Measurements from ENCODE around the gene PARVB. TPM values are rescaled to one million over a fixed set of nuclear protein-coding genes. Genes with fewer than 3 reads are reported as not detected.

PARVB gene
- total RNA-seq, 4 donors from 2014 or later: 33.5 to 73.5 (median 41.5) TPM

DNA sequence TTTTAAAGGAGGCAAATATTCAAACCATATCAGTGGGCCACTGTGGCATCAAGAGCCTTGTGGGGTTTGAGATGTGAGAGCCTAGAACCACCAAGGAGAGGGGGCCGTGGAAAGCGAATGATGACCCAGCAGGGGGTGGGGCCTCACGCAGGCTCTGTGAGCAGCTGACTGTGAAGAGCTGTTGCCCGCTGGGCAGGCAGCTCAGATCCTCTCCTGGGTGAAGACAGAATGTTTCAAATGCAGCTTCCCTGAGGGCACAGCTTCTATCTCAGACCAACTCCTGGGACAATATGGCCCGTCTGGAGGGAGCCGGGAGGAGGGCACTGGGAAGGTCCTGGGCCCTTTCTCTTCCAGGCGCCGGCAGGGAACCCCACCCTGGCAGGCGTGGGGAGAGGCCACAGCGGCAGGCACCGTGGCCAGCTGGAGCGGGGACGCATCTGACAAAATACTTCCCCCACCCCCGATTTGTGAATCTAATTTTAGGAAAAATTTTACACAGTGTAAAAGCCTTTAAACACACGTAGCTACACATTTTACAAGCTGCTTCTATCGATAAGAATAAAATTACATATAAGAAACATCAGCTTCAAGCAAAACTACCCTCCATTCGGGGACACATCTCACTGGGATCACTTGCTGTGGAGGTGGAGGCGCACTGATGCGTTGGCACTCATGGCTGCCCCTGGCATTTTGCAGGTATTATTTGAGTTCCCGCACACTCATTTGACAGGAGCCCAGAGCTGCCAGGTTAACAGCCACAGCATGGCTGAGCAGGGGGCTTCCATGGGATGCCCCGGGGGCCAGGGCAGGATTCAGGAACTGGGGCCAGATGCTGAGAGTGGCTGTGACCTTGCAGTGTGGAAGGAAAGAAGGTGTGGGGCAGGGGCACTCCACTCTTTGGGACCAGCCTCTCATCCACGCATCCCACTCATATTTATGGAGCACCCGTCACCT lies 196.9 kb downstream of the PARVB start:
- no peak for TF ChIP-seq EP300 (IDR thresholded peaks at IDR 0.05)
- no peak for TF ChIP-seq POLR2A (IDR thresholded peaks at IDR 0.05)
- TF ChIP-seq, protein P1, sequence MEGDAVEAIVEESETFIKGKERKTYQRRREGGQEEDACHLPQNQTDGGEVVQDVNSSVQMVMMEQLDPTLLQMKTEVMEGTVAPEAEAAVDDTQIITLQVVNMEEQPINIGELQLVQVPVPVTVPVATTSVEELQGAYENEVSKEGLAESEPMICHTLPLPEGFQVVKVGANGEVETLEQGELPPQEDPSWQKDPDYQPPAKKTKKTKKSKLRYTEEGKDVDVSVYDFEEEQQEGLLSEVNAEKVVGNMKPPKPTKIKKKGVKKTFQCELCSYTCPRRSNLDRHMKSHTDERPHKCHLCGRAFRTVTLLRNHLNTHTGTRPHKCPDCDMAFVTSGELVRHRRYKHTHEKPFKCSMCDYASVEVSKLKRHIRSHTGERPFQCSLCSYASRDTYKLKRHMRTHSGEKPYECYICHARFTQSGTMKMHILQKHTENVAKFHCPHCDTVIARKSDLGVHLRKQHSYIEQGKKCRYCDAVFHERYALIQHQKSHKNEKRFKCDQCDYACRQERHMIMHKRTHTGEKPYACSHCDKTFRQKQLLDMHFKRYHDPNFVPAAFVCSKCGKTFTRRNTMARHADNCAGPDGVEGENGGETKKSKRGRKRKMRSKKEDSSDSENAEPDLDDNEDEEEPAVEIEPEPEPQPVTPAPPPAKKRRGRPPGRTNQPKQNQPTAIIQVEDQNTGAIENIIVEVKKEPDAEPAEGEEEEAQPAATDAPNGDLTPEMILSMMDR (IDR thresholded peaks at IDR 0.05): no peak
- no peak overlapping the region for H3K27ac ChIP-seq
- WGBS, 2 donors: 80 to 91% methylated on average over 19 to 23 of the region's 23 CpGs
- H3K9me3 ChIP-seq: peaks cover 0 to 24% (median 0%) of the 10 kb centered on the region in 4 donors
- no peaks in the 10 kb centered on the region for H3K36me3 ChIP-seq
- H3K27me3 ChIP-seq: no peaks in the 10 kb centered on the region
- H3K4me3 ChIP-seq: no peak overlapping the region
- H3K4me1 ChIP-seq: no peaks in the 10 kb centered on the region
- no peak for DNase-seq (ENCODE audit: low spot score in 2 of 2)

DNA sequence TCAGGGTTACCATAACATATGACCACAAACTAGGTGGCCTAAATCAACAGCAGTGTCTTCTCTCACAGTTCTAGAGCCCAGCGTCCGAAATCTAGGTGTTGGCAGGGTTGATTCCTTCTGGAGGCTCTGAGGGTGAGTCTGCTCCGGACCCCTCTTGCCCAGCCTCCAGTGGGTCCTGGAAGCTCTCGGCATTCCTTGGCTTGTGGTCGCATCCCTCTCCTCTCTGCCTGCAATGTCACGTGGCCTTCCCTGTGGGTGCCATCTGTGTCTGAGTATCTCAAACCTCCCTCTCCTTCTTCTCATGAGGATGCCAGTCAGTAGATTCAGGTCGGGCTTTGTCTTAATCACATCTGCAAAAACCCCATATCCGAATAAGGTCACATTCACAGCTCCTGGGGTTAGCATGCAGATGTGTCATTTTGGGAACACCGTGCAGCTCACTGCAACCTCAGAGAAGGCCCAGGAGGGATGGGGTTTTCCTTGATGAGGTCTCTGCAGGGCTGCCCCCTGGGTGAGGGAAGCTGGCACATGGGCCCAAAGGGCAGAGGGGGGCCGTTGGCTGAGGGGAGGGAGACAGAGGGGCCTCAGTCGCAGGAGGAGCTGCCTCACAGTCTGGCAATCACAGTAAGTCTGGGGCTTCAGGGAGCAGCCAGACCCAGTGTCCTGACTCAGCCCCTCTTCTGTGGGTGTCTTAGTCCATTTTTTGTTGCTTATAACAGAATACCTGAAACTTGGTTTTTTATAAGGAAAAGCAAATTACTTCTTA lies 197.8 kb downstream of the PARVB start:
- TF ChIP-seq EP300 (IDR thresholded peaks at IDR 0.05): no peak
- H3K4me1 ChIP-seq: no peaks in the 10 kb centered on the region

More for the DNA sequence above, 197.8 kb downstream of the PARVB start:
- 86 to 91% methylated on average over 11 of the region's 11 CpGs for WGBS, 2 donors
- Histone ChIP-seq H3K9me3 (peaks cover 0 to 19% (median 0%) of the 10 kb centered on the region in 4 donors), H3K36me3 (no peaks in the 10 kb centered on the region), H3K4me3 (no peak overlapping the region), H3K27me3 (no peaks in the 10 kb centered on the region), H3K27ac (no peak overlapping the region)
- no peak for DNase-seq (ENCODE audit: low spot score in 2 of 2)

Other genes starting within 250 kb of the PARVB start
- gene EFCAB6, start 212.0 kb upstream of the PARVB start, total RNA-seq: 1 to 10 TPM; 3.3 to 9.2 (median 6.8) TPM
- 1 to 10 TPM in 1 of 4 donors, not detected in 3; 1.3 TPM for gene SULT4A1, start 161.8 kb upstream of the PARVB start, total RNA-seq
- gene PNPLA5, start 132.3 kb upstream of the PARVB start, total RNA-seq: not detected
- gene PNPLA3, start 100.5 kb upstream of the PARVB start, total RNA-seq: 1 to 10 TPM in 2 of 4 donors, under 1 TPM in 2; 0.44 to 9.3 (median 1.1) TPM
- 10 to 100 TPM; 24.3 to 29.4 (median 28.1) TPM for gene SAMM50, start 68.9 kb upstream of the PARVB start, total RNA-seq
- 100 to 1,000 TPM in 1 of 4 donors, 10 to 100 TPM in 3; 18.8 to 140 (median 34.9) TPM for gene PARVG, start 156.6 kb downstream of the PARVB start, total RNA-seq